Astrocyte (in vitro differentiated cells and primary cell): ENCODE results near the gene SCN10A.

Source experiments
- EZH2 ChIP-seq: IDR thresholded peaks from 2 replicates; pipeline ENCODE4 v1.6.1; 2012; ENCODE audit warnings: mild to moderate bottlenecking, low read length, inconsistent platforms; ENCODE audit not compliant: insufficient read depth
- TF ChIP-seq, protein P1 (sequence below): IDR thresholded peaks from 2 replicates; pipeline ENCODE4 v1.5.1; 2011; ENCODE audit warnings: low read depth, mild to moderate bottlenecking, inconsistent platforms, low read length, moderate library complexity; ENCODE audit not compliant: insufficient read depth

DNA sequence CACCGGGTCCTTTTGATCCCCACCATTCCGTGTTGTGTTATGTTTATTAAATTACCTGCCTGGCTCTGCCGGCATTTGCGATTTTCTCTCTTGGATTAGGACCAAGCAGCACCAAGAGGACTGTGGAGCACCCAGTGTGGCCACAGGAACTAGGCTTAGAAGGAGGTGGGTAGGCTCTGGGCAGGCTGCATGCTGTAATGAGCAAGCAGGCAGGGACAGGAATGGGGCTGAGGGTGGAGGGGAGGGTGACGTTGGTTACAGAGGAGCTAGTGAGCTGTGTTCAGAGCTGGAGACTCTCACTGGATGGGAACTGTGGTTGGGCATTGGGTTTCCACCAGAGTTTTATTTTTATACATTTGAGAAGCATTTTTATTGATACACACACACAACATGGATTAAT lies 158.6 kb downstream of the SCN10A start:
- TF ChIP-seq, protein P1, sequence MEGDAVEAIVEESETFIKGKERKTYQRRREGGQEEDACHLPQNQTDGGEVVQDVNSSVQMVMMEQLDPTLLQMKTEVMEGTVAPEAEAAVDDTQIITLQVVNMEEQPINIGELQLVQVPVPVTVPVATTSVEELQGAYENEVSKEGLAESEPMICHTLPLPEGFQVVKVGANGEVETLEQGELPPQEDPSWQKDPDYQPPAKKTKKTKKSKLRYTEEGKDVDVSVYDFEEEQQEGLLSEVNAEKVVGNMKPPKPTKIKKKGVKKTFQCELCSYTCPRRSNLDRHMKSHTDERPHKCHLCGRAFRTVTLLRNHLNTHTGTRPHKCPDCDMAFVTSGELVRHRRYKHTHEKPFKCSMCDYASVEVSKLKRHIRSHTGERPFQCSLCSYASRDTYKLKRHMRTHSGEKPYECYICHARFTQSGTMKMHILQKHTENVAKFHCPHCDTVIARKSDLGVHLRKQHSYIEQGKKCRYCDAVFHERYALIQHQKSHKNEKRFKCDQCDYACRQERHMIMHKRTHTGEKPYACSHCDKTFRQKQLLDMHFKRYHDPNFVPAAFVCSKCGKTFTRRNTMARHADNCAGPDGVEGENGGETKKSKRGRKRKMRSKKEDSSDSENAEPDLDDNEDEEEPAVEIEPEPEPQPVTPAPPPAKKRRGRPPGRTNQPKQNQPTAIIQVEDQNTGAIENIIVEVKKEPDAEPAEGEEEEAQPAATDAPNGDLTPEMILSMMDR: no peak
- TF ChIP-seq EZH2: no peak
